HG03039 (cell line): Measurements from ENCODE around the gene RBM33.
"Not testable (repeated sequence)": the region's sequence is repeated elsewhere in the genome, so short reads cannot be mapped to it uniquely, and the experiment has no call there.

ENCODE experiments used
- ATAC-seq: cut with Tn5 transposase; IDR thresholded peaks from one replicate; pipeline ENCODE4 v1.9.1; 2021; ENCODE audit warnings: mild to moderate bottlenecking, moderate library complexity; ENCODE audit not compliant: unreplicated experiment

RBM33 gene

DNA sequence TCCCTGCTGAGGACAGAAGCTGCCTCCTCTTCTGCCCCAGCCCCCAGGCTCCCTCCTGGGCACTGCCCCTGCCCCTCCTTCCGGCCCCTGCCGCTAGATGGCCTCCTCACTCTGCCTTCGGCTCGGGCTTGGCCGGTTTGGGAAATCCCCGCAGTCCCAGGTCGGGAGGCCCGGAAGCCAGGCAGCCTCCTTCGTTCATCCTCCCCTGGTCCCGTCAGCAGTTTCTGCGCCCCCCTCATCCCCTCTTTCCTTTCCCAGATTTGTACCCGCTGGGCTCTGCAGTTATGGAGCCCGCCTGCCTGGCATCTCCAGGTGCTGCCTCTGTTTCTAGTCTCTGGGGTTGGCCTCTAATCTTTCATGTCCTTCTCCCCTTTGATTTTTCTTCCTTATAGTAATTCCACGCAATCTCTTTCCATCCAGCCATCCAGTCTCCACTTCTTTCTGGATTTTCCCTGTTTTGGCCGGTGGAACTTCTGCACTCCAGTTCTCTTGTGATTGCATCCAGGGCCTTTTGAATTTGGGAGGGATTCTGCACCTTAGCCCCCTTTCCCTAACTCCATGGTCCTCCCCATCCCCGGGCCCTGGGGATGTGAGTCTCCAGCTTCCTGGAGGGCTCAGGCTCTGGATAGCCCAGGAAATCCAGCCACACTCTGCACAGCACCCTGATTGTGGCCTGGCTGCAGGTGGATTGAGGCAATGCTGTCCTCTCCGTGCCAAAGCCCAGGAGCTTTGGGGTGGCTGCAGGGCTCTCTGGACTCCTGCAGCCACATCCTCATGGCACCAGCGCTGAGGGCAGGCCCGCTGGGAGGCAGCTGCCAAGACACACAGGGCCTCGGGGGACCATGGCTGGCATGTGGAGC lies 171.1 kb downstream of the RBM33 start:
- peak; percentile 69 for ATAC-seq

DNA sequence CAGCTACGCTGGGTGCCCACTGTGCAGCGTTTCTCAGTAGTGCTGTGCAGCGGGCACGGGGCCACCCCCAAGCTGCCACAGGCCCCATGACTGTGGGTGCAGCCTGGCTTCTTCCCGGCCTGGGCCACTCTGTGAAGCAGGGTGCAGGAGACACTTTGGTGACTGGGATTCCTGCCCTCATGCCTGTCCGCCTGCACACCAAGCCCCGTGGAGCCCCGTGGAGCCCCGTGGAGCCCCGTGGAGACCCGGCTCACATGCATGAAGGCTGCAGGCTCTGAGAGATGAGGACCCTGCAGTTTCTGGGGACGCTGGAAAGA lies 171.7 kb downstream of the RBM33 start:
- no peak for ATAC-seq

DNA sequence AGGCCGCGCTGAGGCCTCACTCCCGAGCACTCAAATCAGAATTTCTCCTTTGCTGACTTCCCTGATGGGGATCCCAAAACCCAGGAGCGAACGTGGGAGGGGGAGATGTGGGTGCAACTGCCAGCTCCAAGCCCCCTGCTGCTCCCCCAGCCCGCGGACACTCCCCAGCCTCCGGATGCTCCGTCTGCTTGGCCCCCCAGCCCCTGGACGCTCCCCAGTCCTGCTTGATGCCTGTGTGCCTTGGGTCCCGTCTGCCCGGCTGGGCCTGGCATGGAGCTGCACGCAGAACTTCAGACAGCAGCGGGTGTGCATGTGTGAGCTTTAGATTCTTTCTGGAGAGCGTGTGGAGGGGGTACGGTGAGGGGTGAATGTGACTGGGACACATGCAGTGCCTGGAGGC lies 172.5 kb downstream of the RBM33 start:
- ATAC-seq, result no peak

DNA sequence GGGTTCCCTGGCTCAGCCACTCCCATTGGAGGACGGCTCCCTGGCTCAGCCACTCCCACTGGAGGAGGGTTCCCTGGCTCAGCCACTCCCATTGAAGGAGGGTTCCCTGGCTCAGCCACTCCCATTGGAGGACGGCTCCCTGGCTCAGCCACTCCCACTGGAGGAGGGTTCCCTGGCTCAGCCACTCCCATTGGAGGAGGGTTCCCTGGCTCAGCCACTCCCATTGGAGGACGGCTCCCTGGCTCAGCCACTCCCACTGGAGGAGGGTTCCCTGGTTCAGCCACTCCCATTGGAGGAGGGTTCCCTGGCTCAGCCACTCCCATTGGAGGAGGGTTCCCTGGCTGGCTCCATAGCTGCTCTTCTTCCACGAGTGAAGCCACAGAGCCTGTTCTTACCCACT lies 173.1 kb downstream of the RBM33 start:
- ATAC-seq, result not testable (repeated sequence)

DNA sequence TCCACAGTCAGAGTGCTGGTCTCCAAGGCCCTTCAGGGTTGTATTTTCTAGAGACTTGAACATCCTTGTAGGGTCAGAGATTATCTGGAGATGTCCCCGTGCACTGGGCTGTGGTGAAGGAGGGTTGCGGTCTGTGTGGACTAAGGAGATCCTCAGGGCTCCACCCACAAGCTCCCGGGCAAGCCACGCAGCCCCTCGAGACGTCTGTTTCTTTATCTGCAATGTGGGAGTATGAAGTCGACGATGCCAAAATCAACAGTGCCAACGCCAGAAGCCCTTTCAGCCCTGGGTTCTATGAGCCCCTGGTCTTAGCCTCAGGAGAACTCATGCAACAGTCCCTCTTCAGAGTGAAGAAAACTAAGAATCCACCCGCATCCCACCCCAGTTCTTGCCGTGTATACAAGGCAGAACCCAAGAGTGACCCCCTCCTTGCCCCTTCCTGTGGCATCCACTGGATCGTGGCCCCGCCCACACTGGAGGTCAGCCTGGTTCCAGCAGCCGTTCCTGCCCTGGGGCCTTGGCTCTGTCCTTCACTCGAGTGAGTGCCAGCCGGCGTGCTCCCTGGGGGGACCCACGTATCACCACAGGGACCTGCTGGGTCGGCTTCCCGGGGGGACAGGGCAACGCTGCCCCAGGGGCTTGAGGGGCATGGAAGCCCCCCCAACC lies 173.8 kb downstream of the RBM33 start:
- ATAC-seq, result no peak

DNA sequence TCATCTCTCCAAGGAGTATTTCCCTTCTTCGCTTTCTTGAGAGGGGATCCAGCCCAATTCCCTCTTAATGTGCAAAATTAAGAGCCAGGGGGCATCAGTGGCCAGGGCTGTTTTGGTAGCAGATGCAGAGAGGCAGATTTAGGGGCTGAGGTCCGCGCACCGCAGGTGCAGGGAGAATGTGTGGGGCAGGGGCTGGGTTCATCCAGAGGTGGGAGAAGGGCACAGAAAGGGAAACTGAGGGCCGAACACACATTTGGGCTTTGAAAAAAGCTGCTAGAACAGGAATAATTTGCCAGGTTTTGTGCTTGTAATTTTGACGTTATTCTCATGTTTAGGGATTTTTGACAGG lies 174.3 kb downstream of the RBM33 start:
- no peak for ATAC-seq

DNA sequence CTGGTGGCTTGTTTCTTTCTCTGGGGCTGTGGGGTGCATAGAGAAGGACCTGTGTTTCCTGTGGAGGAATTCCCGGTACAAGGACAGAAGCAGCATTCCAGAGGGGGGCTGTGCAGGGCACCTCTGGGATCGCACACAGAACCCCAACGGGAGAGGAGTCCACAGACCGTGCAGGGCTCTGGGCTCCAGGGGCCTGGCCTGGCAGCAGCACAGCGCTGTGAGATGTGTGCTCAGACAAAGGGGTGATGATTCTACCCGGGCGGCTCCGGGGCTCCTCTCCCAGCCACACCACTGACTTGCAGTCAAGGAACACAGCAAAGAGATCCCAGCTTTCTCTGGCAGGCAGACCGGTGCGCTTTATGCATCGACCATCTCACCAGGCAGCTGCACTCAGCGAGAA lies 174.7 kb downstream of the RBM33 start:
- ATAC-seq, result no peak

DNA sequence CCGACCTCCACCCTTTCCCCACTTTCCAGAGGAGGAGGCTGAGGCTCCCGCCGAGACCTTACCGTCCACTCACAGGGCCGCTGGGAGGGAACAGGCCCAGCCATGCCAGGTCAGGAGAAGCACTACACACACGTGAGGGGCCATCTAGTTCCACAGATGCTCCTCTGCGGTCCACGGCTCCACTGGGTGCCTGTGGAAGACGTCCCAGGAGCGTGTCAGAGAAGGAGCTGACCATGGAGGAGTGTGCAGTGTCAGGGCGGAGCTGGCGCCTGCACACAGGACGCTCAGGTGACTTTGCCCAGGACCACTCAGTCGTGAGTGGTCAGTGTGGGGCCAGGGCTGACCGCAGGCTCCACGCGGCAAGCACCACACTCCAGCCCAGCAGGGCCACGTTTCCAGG lies 175.8 kb downstream of the RBM33 start:
- no peak for ATAC-seq

DNA sequence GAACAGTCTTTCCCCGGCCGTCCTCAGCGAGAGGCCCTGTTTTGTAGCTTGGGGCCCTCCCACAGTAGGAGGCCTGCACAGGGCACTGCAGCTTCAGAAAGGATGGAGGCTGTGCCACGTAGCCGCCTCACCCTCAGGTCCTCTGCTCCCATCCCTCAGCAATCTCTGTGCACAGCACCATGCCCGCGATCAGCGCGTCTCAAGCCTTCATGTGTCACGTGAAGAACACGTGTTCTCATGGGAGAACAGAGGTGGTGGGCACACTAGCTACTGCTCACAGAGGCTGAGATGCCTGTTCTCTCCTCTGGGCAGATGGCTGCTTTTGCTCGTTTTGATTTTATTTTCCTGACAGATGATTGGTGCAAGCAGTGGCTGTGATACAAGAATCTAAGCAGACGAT lies 176.3 kb downstream of the RBM33 start:
- no peak for ATAC-seq

DNA sequence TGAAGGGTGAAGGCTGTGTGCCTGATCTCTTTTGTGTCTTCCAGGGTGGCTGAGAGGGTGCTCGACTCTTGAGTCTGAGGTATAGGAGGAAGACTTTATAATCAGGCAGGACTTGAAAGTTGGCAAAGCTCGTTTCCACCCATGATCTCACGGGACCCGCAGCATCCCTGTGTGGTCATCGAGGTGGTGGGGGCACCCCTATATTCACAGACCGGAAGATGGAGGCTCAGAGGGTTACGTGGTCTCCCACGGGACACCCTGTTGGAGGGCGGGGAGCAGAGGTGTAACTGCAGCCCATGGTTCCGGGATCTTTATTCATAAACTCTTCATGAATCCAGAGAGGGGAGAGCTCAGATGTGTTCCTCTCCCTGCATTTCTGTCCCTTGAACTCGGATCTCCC lies 177.4 kb downstream of the RBM33 start:
- no peak for ATAC-seq

DNA sequence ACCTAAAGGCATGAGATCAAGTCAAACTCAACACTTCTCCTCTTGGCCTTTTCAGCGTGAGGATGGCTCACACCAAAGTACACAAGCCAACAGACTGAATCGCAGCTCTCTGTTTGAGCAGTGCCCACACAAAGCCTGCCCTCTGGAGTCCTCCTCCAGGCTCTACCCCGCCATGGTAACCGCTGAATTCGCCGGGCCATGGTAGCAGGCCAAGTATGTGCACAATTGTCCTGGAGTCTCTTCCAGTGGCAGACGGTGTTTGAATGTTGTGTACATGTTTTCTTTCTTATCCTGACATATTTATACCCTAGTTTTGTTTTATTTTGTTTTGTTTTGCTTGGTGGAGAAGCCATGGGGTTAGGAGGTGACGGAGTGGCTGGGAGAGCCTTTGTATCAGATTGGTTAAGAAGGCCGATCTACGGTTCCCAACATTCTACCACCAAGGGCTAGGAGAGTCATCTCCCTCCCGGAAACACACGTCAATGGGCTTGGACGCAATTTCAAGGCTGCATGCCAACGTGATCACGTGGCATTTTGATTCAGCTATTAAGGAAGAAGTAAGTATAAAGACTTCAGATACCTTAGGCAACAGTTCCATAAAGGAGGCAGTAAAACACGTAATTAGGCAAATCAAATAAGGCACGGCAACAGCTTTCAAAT lies 179.9 kb downstream of the RBM33 start:
- ATAC-seq, result no peak

DNA sequence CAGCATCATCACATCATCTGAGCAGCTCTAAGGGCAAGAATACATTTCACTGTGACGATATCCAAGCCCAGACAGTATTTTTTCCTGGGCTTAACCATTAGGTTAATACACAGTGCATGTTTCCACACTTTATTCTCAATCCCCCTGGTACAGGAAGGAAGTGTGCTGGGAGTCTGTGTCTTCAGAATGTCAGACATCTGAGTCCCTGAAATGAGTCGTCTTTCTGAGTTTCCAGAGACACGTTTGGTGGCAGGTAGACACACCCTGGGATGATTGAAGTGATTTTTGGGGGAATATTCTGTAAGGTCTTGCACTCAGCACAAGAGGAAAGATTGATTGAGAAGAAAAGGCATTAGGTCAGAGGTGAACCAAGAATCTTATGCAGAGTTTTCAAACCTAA lies 180.9 kb downstream of the RBM33 start:
- ATAC-seq, result no peak

DNA sequence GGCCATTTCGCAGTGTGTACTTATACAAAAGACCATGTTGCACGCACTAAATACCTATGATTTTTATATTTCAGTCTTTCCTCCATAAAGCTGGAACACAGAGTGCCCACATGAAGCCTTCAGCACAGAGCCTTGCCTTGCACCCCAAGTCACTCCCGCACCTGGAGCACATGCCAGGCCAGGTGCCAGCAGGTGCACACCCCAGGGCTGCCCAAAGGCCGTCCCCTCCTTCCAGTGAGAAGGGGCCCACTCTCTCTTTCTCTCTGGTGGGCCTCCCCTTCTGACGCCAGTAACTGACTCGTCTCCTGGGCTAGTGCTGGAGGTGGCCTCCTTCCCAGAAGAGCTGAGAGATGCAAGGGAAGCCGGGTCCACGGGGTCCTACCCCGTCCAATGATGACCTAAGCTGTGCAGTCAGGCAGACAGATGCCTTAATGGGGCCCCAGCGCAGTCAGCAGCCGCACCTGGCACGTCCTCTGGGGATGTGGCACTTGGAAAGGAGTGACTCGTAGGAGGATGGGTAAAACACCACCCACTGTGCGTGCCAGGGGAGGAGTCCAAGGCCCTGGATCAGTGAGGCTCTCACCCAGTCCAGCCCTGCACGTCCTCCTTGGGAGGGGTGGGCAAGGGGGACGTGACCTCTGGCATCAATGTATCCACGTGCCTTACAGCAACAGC lies 185.5 kb downstream of the RBM33 start:
- ATAC-seq, result no peak
